NB4 (cell line): ENCODE results near the gene SLC28A3.

ENCODE experiments used
- DNase-seq: peaks from one replicate; pipeline ENCODE4 v3.0.0; 2010; ENCODE audit warnings: low read depth
- H3K4me3 ChIP-seq: one replicate; pipeline ENCODE4 v1.5.1; 2011; ENCODE audit warnings: mild to moderate bottlenecking, low read depth, low read length, moderate library complexity
- MYC ChIP-seq: IDR thresholded peaks from 2 replicates; pipeline ENCODE4 v1.6.1; 2011; ENCODE audit warnings: low read depth, low read length
- POLR2A ChIP-seq: IDR thresholded peaks from 2 replicates; pipeline ENCODE4 v1.6.1; 2011; ENCODE audit warnings: mild to moderate bottlenecking; ENCODE audit not compliant: insufficient read length; ENCODE audit errors: extremely low read depth
- TF ChIP-seq, protein P1 (sequence below): IDR thresholded peaks from one replicate; pipeline ENCODE4 v1.5.1; 2012; ENCODE audit warnings: low read depth, low read length
- TF ChIP-seq, protein P2 (sequence below): IDR thresholded peaks from 2 replicates; pipeline ENCODE4 v1.6.1; 2011; ENCODE audit warnings: low read depth, low read length

Gene SLC28A3

DNA sequence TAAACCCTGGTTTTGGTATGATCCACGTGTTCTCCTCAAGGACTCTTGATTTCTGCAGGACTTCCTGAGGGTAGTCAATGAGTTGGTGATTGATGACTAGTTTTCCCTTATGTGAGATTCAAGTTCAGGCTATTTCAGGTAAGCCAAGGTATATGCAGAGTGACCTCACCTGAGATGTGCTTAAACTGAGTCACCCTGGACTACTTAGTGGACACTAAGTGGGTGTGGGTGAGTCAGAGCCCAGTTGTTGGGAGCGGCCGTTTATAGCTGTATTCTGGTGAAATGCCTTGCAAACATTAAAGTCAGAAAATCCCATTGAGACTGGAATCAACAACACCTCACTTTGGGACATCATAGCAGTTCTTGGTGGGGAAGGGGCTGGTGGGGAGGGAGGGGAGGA lies 62.9 kb downstream of the SLC28A3 start:
- TF ChIP-seq POLR2A (no peak), MYC (no peak)
- TF ChIP-seq, protein P1, sequence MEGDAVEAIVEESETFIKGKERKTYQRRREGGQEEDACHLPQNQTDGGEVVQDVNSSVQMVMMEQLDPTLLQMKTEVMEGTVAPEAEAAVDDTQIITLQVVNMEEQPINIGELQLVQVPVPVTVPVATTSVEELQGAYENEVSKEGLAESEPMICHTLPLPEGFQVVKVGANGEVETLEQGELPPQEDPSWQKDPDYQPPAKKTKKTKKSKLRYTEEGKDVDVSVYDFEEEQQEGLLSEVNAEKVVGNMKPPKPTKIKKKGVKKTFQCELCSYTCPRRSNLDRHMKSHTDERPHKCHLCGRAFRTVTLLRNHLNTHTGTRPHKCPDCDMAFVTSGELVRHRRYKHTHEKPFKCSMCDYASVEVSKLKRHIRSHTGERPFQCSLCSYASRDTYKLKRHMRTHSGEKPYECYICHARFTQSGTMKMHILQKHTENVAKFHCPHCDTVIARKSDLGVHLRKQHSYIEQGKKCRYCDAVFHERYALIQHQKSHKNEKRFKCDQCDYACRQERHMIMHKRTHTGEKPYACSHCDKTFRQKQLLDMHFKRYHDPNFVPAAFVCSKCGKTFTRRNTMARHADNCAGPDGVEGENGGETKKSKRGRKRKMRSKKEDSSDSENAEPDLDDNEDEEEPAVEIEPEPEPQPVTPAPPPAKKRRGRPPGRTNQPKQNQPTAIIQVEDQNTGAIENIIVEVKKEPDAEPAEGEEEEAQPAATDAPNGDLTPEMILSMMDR: no peak
- TF ChIP-seq, protein P2, sequence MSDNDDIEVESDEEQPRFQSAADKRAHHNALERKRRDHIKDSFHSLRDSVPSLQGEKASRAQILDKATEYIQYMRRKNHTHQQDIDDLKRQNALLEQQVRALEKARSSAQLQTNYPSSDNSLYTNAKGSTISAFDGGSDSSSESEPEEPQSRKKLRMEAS: no peak
- no peak for DNase-seq
- H3K4me3 ChIP-seq: no peak overlapping the region

DNA sequence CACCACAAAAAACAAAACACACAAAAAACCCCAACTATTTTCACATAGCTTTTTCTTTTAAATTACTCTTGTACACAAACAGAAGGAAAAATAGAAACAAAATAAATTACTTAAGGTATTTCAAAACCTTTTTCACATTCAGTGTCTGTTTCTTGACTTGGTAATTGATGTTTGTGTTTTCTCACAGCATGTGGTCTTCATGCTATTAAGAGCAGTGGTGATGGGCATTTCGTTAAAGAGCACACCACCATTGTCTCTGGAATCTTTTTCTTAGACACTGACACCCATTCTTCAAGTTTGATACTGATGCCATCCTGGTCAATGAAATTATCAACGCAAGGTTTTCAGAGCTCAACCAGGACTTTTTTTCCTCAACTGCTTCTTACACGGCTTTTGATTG lies 63.8 kb downstream of the SLC28A3 start:
- no peak overlapping the region for H3K4me3 ChIP-seq
- DNase-seq: no peak
- TF ChIP-seq, protein P1: no peak
- TF ChIP-seq POLR2A: no peak
- TF ChIP-seq, protein P2: no peak

DNA sequence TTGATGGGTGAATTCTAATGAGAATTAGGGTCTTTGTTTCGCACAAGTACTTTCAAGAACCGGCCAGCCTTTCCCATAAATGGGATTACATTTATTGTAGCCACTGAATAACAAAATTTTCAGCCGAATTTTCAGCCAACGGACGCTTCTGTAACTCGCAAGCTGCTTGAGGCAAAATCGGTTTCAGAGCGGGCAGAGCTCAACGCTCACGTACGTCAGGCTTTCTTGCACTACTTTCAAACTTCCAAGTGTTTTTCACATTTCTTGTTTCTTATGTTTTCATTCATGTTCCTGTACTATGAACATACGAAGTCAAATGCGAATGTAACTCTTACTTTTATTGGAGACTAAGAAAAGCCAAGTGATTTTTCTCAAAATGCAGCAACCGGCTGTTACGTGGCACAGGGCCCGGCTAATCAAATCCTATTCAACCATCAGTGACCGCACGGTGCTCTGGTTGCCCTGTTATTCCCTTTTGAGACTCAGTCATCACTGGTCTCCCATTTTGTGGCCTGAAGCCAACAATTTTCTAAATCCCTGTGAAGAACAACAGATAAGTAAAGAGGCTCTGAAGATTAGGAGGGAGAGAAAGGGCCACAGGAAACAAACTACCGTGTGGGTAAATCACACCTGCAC lies 68.5 kb downstream of the SLC28A3 start:
- no peak overlapping the region for H3K4me3 ChIP-seq
- no peak for DNase-seq
- TF ChIP-seq POLR2A (no peak), MYC (no peak)
- TF ChIP-seq, protein P2: no peak
- TF ChIP-seq, protein P1: no peak

DNA sequence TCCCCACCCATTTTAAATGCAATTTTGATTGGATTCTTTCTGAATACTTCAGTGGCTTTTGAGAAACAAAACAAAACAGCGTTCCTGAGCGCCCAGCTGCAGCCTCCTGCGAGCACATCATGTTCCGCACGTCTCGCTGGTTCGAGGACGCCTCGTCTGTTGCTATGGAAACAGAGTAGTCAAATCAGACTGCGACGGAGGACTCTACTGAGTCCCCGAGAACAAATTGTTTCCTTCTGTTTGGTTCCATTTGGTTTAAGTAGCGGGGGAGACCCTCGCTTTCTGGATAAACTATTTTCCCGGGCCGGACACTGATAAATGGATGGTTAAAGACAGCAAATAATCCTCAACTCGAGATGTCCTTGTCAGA lies 69.0 kb downstream of the SLC28A3 start:
- no peak for DNase-seq
- no peak overlapping the region for H3K4me3 ChIP-seq
- TF ChIP-seq POLR2A: no peak
- TF ChIP-seq, protein P2: no peak
- TF ChIP-seq, protein P1: no peak

DNA sequence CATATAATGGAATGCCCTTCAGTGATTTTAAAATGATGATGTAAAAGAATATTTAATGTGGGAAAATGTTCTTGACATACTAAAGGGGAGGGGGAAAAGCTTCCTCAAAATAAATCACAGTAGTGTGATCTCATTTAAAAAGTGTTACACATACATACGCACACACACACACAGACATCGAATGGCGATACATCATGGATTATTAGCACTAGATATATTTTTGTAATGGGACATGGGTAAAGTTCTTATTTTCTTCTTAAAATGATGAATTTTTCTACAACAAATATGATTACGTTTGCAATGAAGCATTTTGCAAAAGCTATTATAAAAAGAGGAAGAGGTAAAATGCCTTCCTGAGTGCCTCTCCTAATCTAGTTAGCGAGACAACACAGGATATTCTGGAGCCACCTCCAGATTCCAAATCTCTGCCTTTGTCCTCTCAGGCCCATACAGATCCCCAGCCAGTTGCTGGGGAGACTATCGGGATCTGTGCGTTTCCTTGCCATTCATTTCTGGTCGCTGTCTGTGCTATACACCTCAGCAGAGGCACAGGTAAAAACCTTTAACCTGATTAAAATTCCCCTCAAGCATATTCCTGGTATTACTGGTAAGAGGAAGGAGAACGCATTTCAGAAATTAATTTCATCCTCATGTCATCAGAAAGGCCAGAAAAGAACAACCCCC lies 69.6 kb downstream of the SLC28A3 start:
- no peak for DNase-seq
- TF ChIP-seq, protein P2: no peak
- TF ChIP-seq, protein P1: no peak
- H3K4me3 ChIP-seq: no peak overlapping the region
